GM12872 (cell line): ENCODE data around the gene CNN2.

Experiments used
- TF ChIP-seq, protein P1 (sequence below): IDR thresholded peaks from 3 replicates; pipeline ENCODE4 v1.5.1; 2011; ENCODE audit warnings: low read depth, mild to moderate bottlenecking, low read length, moderate library complexity; ENCODE audit not compliant: insufficient read depth

The CNN2 gene

GRCh38 chr19:1066748-1067340, 40.4 kb downstream of the CNN2 start, which contains the start of gene ARHGAP45:
Gene ARHGAP45 (plus strand): TSS chr19:1067167. CDS start chr19:1067406, 239 bp downstream.
- TF ChIP-seq, protein P1, sequence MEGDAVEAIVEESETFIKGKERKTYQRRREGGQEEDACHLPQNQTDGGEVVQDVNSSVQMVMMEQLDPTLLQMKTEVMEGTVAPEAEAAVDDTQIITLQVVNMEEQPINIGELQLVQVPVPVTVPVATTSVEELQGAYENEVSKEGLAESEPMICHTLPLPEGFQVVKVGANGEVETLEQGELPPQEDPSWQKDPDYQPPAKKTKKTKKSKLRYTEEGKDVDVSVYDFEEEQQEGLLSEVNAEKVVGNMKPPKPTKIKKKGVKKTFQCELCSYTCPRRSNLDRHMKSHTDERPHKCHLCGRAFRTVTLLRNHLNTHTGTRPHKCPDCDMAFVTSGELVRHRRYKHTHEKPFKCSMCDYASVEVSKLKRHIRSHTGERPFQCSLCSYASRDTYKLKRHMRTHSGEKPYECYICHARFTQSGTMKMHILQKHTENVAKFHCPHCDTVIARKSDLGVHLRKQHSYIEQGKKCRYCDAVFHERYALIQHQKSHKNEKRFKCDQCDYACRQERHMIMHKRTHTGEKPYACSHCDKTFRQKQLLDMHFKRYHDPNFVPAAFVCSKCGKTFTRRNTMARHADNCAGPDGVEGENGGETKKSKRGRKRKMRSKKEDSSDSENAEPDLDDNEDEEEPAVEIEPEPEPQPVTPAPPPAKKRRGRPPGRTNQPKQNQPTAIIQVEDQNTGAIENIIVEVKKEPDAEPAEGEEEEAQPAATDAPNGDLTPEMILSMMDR: no peak

DNA sequence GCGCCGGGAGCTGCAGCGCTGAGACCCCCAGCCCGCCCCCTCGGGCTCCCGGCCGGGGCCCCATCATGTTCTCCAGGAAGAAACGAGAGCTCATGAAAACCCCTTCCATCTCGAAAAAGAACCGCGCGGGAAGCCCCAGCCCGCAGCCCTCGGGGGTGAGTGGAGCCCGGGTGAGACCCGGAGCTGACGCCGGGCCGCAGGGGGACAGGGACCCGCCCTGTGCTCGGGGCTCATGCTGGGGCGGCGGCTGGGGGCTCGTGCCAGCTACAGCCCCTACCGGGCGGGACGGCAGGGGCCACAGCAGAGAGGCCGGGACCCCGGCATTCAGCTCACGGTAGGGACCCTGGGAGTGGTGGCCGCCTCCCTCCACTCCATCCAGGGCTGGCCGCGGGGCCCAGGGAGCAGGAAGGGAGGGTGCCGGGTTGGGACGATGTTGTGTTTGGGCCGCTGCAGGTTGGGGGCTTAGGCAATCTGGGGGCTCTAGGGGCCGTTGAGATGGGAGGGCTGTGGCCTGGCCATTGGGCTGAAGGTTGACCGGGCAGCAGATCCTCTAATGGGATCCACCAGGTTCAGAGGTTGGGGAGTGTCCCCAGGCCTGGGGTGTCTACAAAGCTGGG, 41.0 kb downstream of the CNN2 start:
- TF ChIP-seq, protein P1: no peak

DNA sequence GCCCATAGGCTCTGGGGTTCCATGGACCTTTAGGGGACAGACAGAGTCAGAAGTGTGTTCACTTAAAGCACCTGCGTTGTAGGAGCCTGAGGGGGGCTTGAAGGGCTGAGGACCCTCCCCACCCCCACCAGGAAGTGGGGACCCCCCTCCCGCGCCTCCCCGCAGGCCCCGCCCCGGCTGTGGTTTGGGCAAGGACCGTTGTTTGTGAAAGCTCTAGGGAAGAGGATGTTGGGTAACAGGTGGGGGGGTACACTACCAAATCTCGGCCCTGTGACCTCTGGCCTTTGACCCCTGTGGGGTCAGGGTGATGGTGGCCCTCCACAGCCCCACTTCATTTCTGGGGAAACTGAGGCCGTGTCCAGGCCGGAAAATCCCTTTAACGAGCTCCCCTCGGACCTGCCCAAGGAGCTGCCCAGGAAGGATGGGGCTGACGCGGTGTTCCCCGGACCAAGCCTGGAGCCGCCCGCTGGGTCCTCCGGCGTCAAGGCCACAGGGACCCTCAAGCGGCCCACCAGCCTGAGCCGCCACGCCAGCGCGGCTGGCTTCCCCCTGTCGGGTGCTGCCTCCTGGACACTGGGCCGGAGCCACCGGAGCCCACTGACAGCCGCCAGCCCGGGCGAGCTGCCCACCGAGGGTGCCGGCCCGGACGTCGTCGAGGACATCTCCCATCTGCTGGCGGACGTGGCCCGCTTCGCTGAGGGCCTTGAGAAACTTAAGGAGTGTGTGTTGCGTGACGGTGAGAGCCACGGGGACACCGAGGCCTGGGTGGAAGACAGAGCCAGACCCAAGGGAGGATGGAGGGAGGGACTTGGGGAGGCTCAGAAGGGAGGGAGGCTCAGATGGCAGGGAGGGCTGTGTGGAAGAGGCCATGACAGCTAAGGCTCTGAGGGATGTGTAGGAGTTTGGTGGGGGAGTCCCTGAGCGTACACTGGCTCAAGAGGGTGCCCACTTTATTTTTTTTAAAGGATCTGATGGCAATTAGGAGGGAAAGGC, 41.9 kb downstream of the CNN2 start:
- TF ChIP-seq, protein P1: no peak

DNA sequence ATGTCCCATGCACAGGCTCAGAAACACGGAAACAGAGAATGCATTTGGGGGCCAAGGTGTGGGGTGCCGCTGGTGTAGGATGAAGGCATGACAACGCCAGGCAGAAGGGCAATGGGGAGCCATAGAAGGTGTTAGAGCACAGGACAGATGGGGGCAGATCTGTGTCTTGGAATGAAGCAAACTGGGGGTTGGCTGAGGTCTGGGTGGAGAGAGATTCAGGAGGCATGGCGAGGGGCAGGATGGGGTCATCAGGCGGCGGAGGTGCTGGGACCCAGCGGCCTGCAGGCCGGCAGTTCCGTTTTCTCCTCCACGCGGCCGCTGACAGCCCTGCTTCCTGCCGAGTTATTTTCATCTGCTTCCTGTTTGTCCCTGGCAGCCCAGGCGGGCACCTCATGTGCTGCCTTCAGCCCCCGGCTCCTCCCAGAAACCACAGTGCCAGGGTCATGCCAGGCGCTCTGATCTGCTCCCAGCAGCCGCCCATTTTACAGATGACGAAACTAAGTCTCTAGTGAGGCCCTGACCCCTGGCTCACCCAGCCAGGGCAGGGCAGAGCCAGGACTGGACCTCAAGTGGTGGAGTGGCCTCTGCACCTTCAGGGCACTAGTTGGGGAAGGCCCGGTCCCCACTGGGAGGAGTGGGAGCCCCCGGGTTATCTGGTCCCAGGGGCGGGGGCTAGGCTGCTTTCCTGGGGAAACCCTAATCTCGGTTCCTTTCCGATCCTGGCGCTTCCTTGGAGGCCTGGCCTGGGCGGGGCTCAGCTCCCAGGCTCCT, 42.8 kb downstream of the CNN2 start:
- TF ChIP-seq, protein P1: peak; percentile 19; the same call in 1 of the 3 replicates

DNA sequence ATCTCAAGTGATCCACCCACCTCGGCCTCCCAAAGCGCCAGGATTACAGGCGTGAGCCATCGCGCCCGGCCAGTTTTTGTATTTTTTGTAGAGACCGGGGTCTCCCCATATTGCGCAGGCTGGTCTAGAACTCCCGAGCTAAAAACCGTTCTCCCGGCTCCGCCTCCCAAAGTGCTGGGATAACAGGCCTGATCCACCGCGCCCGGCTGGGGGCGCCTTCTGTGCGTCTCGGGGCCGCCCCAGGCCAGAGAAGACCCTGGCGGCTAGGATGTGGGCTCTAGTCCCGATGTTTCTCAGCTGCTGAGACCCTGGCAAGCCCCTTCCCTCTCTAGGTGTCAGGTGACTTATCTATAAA, 44.1 kb downstream of the CNN2 start:
- TF ChIP-seq, protein P1: no peak

DNA sequence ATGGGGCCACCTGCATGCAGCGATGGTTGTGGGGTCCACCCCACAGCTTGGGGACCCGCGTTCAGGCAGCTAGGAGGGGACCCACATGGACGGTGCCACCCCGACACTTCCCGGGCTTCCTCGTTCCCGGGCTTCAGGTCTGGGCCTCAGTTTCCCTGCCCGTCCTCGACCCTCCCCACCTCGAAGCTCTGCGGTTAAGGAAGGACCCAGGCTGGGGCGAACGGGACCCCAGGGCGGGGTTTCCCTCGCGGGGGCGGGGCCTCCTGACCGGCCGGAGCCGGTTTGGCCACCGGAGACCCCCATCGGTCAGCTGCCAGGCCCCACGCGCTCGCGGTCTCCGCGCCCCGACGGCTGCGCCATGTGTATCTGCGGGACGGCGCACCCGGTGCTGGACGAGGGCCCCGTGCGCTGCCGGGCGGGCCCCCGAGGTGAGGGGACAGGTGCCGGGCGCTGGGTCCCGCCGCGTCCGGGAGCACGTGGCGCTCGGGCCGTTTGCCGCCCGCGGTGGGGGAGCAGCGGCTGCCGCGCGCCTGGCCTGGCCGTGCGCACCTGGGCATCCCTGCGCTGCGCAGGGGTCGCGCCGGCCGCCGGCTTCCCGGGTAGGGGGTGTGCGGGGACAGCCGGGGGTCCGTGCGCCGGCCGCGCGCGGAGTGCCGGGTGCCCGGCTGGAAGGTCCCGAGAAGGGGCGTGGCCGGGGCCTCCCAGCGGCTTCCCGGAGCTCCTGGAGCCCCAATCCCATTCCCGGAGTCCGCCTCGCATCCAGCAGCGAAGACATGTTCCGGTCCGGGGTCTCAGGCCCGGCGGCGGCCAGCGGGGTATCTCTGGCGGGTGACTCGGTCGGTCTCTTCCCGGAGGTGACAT, 44.8 kb downstream of the CNN2 start:
- TF ChIP-seq, protein P1: no peak
